GM21529 (cell line): Measurements from ENCODE around the gene TMEM86A.

Experiments
- ATAC-seq: cut with Tn5 transposase; IDR thresholded peaks from one replicate; pipeline ENCODE4 v1.9.1; 2021; ENCODE audit not compliant: unreplicated experiment

TMEM86A gene

DNA sequence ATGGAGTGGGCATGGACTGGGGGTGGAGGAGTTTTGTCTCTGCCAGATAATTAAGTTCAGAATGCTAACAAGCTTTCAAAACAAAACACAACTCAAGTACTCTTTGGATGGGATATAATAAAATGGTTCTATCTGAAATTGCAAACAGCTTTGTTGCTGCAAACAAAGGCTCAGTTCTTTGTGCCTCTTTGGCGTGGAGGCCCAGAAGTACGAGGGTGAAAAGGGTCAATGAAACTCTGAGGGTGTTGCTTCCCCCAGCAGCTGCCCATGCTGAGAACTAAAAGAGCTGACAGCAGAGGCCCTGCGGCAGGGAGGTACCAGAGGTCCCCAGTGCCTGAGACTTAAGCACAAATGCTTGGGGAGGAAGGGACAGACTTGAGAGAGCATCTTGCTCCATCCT is 53.9 kb downstream of the TMEM86A start:
- ATAC-seq = no peak

DNA sequence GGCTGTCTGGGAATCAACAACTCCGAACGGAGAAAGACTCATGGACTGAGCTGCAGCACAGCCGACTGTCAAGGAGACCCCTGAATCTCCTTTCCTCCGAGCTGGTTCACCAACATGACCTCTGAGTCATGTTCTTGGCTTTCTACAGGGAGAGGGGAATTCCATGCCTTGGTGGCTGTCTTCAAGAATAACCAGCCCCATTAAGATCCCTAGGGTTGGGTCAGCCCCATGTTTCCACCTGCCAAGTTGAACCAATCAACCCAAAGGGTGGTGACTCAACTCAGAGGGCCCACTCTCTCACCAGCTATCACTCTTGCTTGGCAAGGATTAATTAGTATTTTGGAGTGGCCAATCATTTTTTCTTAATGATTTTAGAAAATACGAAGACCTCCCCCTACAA is 55.7 kb downstream of the TMEM86A start:
- no peak for ATAC-seq
